Duodenal mucosa (tissue), 2 donors: ENCODE results near the gene TMEM9B.
"Not testable (repeated sequence)": the region's sequence is repeated elsewhere in the genome, so short reads cannot be mapped to it uniquely, and the experiment has no call there.

Source experiments
- H3K27ac ChIP-seq: one replicate; pipeline ENCODE4 v1.7.0; 2013; ENCODE audit warnings: low read depth, low read length
- H3K27me3 ChIP-seq, 2 donors: one replicate each; pipeline ENCODE4 v1.7.0; 2013; ENCODE audit warnings: low read length in 2 of 2, control low read depth in 1 of 2; ENCODE audit not compliant: insufficient read depth in 2 of 2, control insufficient read depth in 1 of 2
- H3K36me3 ChIP-seq, 2 donors: one replicate each; pipeline ENCODE4 v1.7.0; 2013; ENCODE audit warnings: low read length in 2 of 2, control low read depth in 1 of 2; ENCODE audit not compliant: insufficient read depth in 2 of 2, control insufficient read depth in 1 of 2
- H3K4me1 ChIP-seq, 2 donors: one replicate each; pipeline ENCODE4 v1.7.0; 2013; ENCODE audit warnings: low read length in 2 of 2, control low read depth in 1 of 2; ENCODE audit not compliant: insufficient read depth in 2 of 2, control insufficient read depth in 1 of 2
- H3K4me3 ChIP-seq, 2 donors: one replicate each; pipeline ENCODE4 v1.7.0; 2013; ENCODE audit warnings: low read length in 2 of 2, low read depth in 1 of 2
- H3K9ac ChIP-seq, 2 donors: one replicate each; pipeline ENCODE4 v1.7.0; 2013; ENCODE audit warnings: low read length in 2 of 2, low read depth in 1 of 2
- H3K9me3 ChIP-seq, 2 donors: one replicate each; pipeline ENCODE4 v1.7.0; 2013; ENCODE audit warnings: low read length in 2 of 2, control low read depth in 1 of 2; ENCODE audit not compliant: control insufficient read depth in 1 of 2

The TMEM9B gene

DNA sequence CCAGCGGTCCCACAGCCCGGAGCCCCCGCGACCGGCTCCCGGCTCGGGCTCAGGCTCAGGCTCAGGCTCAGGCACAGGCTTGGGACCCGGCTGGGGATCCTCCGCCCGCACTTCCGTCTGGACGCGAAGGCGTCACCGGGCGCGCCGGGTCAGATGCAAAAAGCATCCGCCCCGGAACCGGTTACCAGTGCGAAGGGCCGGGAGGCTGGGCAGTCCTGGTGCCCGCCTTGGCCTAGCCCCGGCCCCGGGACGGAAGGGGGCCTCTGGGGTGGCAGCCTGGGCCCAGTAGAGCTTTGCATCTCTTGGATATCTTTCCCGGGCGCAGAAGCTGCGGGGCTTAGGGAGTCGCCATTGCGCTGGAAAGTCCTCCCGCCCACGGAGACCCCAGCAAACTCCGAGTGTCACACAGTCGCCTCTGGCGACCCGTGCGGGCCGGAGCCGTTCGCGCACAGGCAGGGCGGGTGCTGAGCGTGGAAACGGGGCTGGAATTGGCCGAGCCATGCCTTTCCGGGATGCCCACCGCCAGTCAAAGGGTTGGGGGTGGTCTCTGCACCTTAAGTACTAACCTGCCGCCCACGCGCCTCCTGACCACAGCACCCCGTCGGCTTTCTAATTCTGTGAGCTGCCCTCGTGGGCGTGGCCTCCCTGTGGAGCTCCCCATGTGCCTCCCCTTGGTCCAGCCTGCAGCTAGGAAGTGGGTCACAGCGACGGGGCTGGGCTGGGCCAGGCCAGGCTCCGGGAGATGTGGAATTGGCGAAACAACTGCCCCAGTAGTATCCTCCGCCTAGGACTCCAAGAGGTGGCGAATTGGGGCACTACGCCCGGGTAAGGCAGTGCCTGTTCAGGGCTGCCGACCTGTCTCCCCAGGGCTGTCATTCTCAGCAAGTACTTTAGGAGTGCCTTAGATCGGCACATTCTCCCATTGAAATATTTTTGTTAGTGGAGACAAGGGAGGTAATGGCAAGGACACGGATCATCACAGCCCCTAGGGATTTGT lies at the start of gene TMEM9B:
Gene TMEM9B (minus strand): TSS at position 119 of the 997 bp plus-strand sequence. CDS start 129 bp downstream, outside the sequence.
- no peaks in the 10 kb centered on the region for H3K27me3 ChIP-seq
- peak within 1 kb of the TSS; percentile 87 to 93 for H3K4me3 ChIP-seq
- peak within 1 kb of the TSS; percentile 90 to 94 for H3K9ac ChIP-seq
- no peaks in the 10 kb centered on the region for H3K36me3 ChIP-seq
- H3K27ac ChIP-seq = peak within 1 kb of the TSS; percentile 97
- H3K9me3 ChIP-seq = no peaks in the 10 kb centered on the region
- H3K4me1 ChIP-seq = peaks cover 23 to 24% of the 10 kb centered on the region in 2 donors

DNA sequence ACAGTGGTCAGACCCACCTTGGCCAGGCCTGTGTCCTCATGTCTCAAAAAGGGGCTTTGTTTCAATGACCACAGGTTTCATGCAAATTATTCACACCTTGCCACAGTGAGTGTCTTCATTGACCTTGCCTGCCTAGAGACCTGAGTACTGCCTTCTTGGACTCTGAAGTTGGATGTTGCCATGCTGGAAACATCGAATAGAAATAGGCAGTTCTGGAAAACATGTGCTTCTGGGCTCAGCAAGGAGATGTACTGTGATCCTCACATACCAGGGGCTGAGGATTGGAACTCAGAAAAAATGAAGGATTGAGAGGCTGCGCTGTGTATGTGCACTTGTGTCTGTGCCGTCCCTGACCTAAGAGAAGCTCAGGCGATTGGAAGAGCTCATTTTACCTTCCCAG lies 49.1 kb upstream of the TMEM9B start:
- no peak overlapping the region for H3K9ac ChIP-seq

DNA sequence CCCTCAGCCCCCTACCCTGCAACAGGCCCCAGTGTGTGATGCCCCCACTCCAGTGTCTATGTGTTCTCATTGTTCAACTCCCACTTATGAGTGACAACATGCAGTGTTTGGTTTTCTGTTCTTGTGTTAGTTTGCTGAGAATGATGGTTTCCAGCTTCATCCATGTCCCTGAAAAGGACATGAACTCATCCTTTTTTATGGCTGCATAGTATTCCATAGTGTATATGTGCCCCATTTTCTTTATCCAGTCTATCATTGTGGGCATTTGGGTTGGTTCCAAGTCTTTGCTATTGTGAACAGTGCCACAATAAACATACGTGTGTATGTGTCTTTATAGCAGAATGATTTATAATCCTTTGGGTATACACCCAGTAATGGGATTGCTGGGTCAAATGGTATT lies 45.3 kb upstream of the TMEM9B start:
- not testable (repeated sequence) for H3K4me1 ChIP-seq, H3K9me3 ChIP-seq, H3K27me3 ChIP-seq, H3K27ac ChIP-seq, H3K9ac ChIP-seq, H3K36me3 ChIP-seq, H3K4me3 ChIP-seq

More for the DNA sequence above, 49.1 kb upstream of the TMEM9B start:
- no peak overlapping the region for H3K4me3 ChIP-seq
- no peaks in the 10 kb centered on the region for H3K9me3 ChIP-seq
- no peaks in the 10 kb centered on the region for H3K36me3 ChIP-seq
- peaks cover 0 to 3% of the 10 kb centered on the region in 2 donors for H3K4me1 ChIP-seq
- H3K27me3 ChIP-seq = no peaks in the 10 kb centered on the region
- no peak overlapping the region for H3K27ac ChIP-seq

DNA sequence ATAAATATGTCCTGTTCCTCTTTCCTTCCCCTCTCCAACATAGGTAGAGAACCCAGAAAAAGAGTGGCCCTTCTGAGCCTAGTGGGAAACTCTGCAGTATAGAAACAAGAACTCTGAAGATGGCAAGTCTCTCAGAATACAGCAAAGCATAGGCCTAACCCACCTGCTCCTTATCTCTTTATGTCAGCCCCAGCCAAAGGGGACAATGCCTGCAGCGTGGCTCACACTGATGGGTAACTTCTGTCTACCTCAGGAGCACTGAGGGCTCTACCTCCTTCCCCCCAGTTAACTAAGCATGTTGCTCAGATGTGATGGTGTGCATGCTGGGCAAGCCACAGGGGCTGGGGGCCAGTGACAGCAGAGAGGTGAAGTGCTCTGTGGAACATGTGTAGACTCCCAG lies 44.4 kb upstream of the TMEM9B start:
- Histone ChIP-seq H3K9me3 (no peaks in the 10 kb centered on the region), H3K4me3 (no peak overlapping the region), H3K27me3 (peaks cover 11 to 13% of the 10 kb centered on the region in 2 donors), H3K9ac (no peak overlapping the region), H3K4me1 (peaks cover 0 to under 1% of the 10 kb centered on the region in 2 donors), H3K36me3 (no peaks in the 10 kb centered on the region), H3K27ac (no peak overlapping the region)

DNA sequence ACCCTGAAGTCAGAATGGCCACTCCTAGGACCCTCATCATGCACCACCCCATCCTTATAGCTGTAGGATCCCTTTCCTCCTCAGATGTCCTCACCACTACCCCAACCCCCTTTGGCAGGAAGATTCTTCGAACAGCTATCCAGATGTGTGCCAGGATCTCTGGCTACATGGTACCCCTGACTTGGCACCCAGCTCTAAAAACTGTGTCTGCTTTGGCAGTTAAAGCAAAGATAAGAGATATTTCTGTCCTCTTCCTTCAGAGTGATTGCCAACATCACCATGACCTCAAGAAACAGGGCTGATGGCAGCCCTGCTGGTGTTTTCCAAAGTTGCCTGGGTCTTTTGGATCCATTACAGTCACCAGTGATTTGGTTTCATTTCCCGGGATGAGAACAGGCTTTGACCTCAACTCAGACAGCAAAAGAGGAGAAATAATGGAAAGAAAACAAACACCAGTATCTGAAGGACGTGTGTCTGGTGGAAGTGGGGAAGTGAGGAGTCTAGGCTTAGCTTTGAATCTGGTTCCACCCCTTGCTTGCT lies 43.8 kb upstream of the TMEM9B start:
- Histone ChIP-seq H3K36me3 (no peaks in the 10 kb centered on the region), H3K4me1 (peaks cover 5 to 7% of the 10 kb centered on the region in 2 donors), H3K27ac (no peak overlapping the region), H3K4me3 (no peak overlapping the region), H3K27me3 (peaks cover 17 to 19% of the 10 kb centered on the region in 2 donors), H3K9me3 (no peaks in the 10 kb centered on the region), H3K9ac (no peak overlapping the region)

DNA sequence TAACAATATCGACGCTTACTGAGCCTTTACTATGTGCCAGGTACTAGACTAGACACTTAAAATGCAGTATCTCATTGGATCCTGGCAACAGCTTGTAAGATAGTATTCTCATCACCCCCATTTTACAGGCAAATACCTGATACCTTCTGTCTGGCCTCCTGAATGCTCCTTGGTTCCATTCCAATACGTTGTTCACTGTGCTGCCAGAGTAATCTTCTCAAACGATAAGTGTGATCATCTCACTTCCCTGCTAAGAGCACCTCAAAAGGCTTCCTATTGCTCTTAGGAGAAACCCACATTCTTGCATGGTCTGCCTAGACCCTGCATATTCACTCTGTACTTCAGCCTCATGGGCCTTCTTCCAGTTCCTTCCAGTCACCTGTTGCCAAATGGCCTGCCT lies 40.8 kb upstream of the TMEM9B start:
- H3K36me3 ChIP-seq = no peaks in the 10 kb centered on the region
- no peak overlapping the region for H3K27ac ChIP-seq
- peaks cover 30 to 34% of the 10 kb centered on the region in 2 donors for H3K27me3 ChIP-seq
- no peak overlapping the region for H3K9ac ChIP-seq
- no peak overlapping the region for H3K4me3 ChIP-seq
- peaks cover 8 to 11% of the 10 kb centered on the region in 2 donors for H3K4me1 ChIP-seq
- no peaks in the 10 kb centered on the region for H3K9me3 ChIP-seq

DNA sequence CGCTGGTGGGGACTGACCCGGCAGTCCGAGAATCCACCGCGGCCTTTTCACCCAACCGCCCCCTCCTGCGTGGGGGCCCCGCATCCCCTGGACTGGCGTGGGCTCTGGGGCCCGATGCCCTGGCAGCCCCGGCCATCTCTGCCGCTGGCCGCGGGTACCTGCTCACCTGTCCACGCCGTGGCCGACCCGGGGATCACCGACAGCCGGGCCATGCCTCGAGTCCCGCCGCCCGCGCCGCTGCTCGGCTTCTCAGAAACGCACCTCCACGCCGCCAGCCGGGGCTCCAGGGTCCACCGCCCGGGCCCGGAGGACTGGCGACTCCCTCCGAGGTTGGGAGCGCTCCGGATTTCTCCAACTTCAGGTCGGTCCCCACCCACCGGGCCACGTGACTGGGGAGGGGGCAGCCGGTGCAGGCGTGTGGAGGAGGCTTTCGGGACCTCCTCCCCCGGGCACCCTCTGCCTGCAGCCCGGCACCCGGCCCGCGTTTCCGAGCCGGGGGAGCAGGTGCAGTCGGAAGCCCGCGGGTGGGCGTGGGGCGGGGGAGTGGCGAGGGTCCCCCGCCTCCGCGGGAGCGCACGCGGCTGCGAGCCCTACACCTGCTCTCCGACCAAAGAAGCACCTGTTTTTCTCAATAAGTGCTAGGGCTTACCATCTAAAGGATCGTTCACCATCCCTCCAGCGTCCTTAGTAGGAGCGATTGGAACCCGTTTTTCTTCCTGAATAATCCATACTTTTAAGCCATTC lies 40.1 kb upstream of the TMEM9B start:
- H3K9ac ChIP-seq = no peak overlapping the region
- H3K4me3 ChIP-seq = peak overlapping the region; percentile 70
- H3K36me3 ChIP-seq = no peaks in the 10 kb centered on the region
- no peak overlapping the region for H3K27ac ChIP-seq
- peaks cover 8 to 11% of the 10 kb centered on the region in 2 donors for H3K4me1 ChIP-seq
- H3K27me3 ChIP-seq = peaks cover 30 to 35% of the 10 kb centered on the region in 2 donors
- H3K9me3 ChIP-seq = no peaks in the 10 kb centered on the region

DNA sequence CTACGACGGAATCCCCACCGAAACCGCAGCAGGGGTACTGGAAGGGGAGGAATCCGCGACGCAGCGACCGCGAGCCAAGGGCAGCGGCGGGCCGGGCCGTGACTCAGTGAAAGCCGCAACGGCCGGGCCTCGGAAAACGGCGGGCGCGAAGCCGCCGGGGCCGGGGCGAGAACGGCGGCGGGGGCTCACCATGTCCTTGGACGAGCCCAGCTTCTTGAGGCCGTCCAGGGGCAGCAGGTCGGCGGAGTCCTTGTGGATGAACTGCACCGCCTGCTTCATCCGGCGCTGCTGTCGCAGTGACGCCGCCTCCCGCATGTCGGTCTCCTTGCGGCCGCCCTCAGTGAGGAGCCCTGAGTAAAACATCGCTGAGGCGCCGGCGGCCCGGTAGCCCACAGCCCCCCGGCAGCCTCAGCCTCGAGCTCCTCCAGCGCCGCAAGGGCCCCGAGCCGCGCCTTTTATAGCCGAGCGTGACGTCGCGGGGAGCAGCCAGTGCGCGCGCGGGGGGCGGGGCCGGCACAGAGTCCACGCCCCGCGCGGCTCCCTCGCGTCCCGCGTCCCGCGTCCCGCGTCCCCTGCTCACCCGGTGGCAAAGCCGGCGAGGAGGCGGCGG lies 39.4 kb upstream of the TMEM9B start, which contains the start of gene NRIP3:
Gene NRIP3 (minus strand): TSS at position 429 of the 610 bp plus-strand sequence. CDS start 66 bp downstream, at position 363.
- Histone ChIP-seq H3K27me3 (peaks cover 30 to 35% of the 10 kb centered on the region in 2 donors), H3K4me1 (peaks cover 8 to 11% of the 10 kb centered on the region in 2 donors), H3K9ac (peak within 1 kb of the TSS in 1 of 2 donors; percentile 6), H3K36me3 (no peaks in the 10 kb centered on the region), H3K27ac (no peak within 1 kb of the TSS), H3K4me3 (peak within 1 kb of the TSS; percentile 70), H3K9me3 (no peaks in the 10 kb centered on the region)

DNA sequence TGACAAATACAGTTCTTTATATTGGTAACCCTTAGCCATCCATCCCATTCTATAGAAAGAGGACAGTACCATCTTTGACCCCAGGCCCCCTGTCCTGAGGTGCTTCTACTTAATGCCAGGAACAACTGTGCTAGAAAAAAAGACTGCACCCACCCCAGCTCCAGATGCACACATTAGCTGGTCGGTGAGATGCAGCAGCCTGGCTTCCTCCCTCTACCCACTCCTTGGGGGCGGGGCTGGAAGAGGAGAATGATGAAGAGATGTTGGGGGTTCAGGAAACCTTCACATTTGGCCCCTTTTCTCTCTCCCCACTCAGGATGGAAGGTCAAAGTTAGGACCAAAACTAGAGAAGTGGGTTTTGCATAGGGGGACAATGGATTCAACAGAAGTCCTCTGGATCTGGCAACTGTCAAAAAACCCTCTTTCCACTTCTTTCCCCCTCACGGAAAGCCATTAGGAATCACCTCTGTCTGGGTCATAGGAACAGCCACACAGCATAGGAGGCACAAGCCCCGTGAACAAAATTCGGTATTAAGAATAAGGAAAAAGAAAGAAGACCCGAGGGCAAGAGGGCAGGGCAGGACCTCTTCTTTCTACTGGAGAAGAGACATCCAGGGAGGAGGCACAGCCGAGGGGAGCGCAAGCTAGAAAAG lies 38.8 kb upstream of the TMEM9B start:
- Histone ChIP-seq H3K9me3 (no peaks in the 10 kb centered on the region), H3K9ac (peak overlapping the region in 1 of 2 donors; percentile 6), H3K36me3 (no peaks in the 10 kb centered on the region), H3K27me3 (peaks cover 30 to 35% of the 10 kb centered on the region in 2 donors), H3K27ac (no peak overlapping the region), H3K4me1 (peaks cover 8 to 11% of the 10 kb centered on the region in 2 donors), H3K4me3 (peak overlapping the region; percentile 70)
